Purkinje cell (primary cell): ENCODE measurements around the gene BCKDK. TPM values are rescaled to one million over a fixed set of nuclear protein-coding genes. Genes with fewer than 3 reads are reported as not detected.

Experiments
- polyA plus RNA-seq: library from polyadenylated mRNA; unstranded; fragments of >200 nt; fragmentation: Nextera tagmentation; gene quantifications from 2 replicates; pipeline ENCODE4 v1.2.1, GENCODE V29; 2014

Gene BCKDK
- 8.4 and 10.6 TPM in 2 replicates for polyA plus RNA-seq

GRCh38 chr16:31108035-31108793, at the start of gene BCKDK:
Gene BCKDK (plus strand): TSS chr16:31108386. CDS start chr16:31109224, 838 bp downstream.

GRCh38 chr16:31073970-31074813, 34.0 kb upstream of the BCKDK start, which contains the start of the genes ZNF646 and ZNF668:
Gene ZNF646 (plus strand): TSS chr16:31074422. CDS start chr16:31076325, 1,903 bp downstream.
Gene ZNF668 (minus strand): TSS chr16:31074240. CDS start chr16:31064459, 9,781 bp downstream.

GRCh38 chr16:31088459-31089183, 19.6 kb upstream of the BCKDK start, which contains the start of gene PRSS53:
Gene PRSS53 (minus strand): TSS chr16:31088943. CDS start chr16:31088809, 134 bp downstream.

GRCh38 chr16:31094424-31095120, 13.6 kb upstream of the BCKDK start, which contains the start of gene VKORC1:
Gene VKORC1 (minus strand): TSS chr16:31094797. CDS start chr16:31094729, 68 bp downstream.

GRCh38 chr16:31117384-31118222, 9.4 kb downstream of the BCKDK start, which contains the start of gene KAT8:
Gene KAT8 (plus strand): TSS chr16:31117664. CDS start chr16:31117682, 18 bp downstream.

GRCh38 chr16:31135535-31136286, 27.5 kb downstream of the BCKDK start, which contains the start of gene PRSS8:
Gene PRSS8 (minus strand): TSS chr16:31135727. CDS start chr16:31135498, 229 bp downstream.

GRCh38 chr16:31149894-31150890, 42.0 kb downstream of the BCKDK start, which contains the start of gene PRSS36:
Gene PRSS36 (minus strand): TSS chr16:31150066. CDS start chr16:31150035, 31 bp downstream.

Other genes starting within 250 kb of the BCKDK start
- gene BCL7C, start 214.3 kb upstream of the BCKDK start, polyA plus RNA-seq: 2.1 and 3.7 TPM in 2 replicates
- 0.15 TPM in 1 of 2 replicates, not detected in the other for gene CTF1, start 211.8 kb upstream of the BCKDK start, polyA plus RNA-seq
- gene FBXL19, start 184.8 kb upstream of the BCKDK start, polyA plus RNA-seq: 0.52 TPM in 1 of 2 replicates, not detected in the other
- 58.6 and 83.0 TPM in 2 replicates for gene ORAI3, start 159.3 kb upstream of the BCKDK start, polyA plus RNA-seq
- gene SETD1A, start 150.6 kb upstream of the BCKDK start, polyA plus RNA-seq: 0.27 and 0.34 TPM in 2 replicates
- not detected in 2 replicates for gene HSD3B7, start 123.2 kb upstream of the BCKDK start, polyA plus RNA-seq
- gene STX1B, start 97.7 kb upstream of the BCKDK start, polyA plus RNA-seq: 2.5 and 3.0 TPM in 2 replicates
- gene STX4, start 74.8 kb upstream of the BCKDK start, polyA plus RNA-seq: 15.6 and 16.6 TPM in 2 replicates
- 0.11 TPM in 1 of 2 replicates, not detected in the other for gene ZNF668, start 34.1 kb upstream of the BCKDK start, polyA plus RNA-seq
- gene ZNF646, start 34.0 kb upstream of the BCKDK start, polyA plus RNA-seq: 0.20 and 0.43 TPM in 2 replicates
- not detected in 2 replicates for gene PRSS53, start 19.4 kb upstream of the BCKDK start, polyA plus RNA-seq
- 47.0 and 48.3 TPM in 2 replicates for gene VKORC1, start 13.6 kb upstream of the BCKDK start, polyA plus RNA-seq
- gene KAT8, start 9.3 kb downstream of the BCKDK start, polyA plus RNA-seq: 16.0 and 16.5 TPM in 2 replicates
- not detected in 2 replicates for gene PRSS8, start 27.3 kb downstream of the BCKDK start, polyA plus RNA-seq
- gene PRSS36, start 41.7 kb downstream of the BCKDK start, polyA plus RNA-seq: 0.43 and 1.8 TPM in 2 replicates
- 41.0 and 45.9 TPM in 2 replicates for gene FUS, start 71.8 kb downstream of the BCKDK start, polyA plus RNA-seq
- gene PYCARD, start 94.4 kb downstream of the BCKDK start, polyA plus RNA-seq: 0.41 TPM in 1 of 2 replicates, not detected in the other
- gene TRIM72, start 105.7 kb downstream of the BCKDK start, polyA plus RNA-seq: not detected in 2 replicates
- gene PYDC1, start 108.7 kb downstream of the BCKDK start, polyA plus RNA-seq: 0.94 and 1.6 TPM in 2 replicates
- gene ITGAM, start 151.6 kb downstream of the BCKDK start, polyA plus RNA-seq: not detected in 2 replicates
- gene ITGAX, start 246.8 kb downstream of the BCKDK start, polyA plus RNA-seq: 0.28 TPM in 1 of 2 replicates, not detected in the other